ENCODE results near the gene ZBED2.

The ZBED2 gene

DNA sequence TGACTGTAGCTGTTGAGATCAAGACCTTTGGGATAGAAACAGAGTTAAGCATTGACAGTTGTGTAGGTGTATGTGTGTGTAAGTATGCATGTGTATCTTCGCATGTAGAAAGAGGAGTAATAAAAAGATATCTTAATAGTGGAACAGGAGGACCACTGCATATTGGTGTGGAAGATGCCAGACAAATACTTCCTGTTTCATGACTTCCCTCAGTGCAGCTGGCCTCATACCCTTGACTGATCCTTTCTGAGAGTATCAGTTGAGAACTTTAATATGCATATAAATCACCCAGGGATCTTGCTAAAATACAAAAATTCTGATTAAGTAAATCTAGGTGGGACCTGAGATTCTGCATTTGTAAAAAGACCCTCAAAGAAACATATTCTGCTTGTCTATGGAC is 8.5 kb upstream of the ZBED2 start:
- ATAC-seq = no peak

DNA sequence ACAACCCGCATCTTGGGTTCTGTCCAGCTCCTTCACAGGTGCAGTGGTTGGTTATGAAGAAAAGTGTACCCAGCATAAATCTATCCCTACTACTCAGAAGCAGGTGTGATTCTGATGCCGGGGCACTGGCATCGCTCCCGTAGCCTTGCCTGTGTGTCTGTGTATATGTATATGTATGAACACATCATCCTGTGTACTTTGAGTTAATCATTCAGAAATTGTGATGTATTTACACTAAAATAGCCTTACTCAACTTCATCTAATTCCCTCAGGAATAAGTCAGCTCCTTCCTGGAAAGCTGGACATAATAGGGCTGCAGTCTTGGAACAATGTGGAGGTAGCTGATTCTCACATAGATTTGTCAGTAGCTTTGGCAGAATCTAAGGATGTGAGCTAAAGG is 6.7 kb upstream of the ZBED2 start:
- no peak for ATAC-seq

DNA sequence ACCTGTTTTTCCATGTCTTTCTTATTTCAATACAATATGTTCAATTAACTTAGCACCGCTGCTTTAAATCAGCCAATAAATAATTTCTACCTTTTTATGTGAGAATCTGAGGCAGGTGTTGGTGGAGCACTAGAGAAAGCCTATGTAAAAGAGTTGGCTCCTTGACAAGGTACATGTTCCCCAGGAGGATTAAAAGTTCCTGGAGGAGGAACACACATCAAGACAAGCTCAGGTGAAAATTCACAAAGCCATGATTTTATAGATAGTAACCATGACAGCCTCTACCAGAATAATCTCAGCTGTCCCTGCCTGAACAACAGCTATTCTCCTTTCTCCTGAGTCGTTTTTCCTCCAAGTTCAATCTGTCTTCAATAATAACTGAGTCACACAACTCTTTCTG is 3.4 kb upstream of the ZBED2 start:
- no peak for ATAC-seq

DNA sequence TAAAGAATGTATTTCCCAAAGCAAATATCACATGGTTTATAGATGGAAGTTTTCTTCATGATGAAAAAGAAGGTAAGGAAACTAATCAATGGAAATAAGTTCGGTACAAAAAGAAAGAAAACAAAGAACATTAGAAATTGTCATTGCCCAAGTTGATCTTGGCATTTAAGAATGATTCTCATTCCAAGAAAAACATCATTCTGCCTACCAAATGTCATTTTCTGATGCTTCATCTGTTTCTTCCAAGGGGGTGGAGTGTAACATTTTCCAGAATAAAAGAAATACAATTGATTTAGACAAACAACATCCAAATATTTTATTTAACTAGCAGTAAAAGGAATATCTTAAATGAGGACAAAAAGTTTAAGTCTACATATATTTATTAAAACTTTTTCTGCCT is 3.0 kb upstream of the ZBED2 start:
- ATAC-seq = no peak

DNA sequence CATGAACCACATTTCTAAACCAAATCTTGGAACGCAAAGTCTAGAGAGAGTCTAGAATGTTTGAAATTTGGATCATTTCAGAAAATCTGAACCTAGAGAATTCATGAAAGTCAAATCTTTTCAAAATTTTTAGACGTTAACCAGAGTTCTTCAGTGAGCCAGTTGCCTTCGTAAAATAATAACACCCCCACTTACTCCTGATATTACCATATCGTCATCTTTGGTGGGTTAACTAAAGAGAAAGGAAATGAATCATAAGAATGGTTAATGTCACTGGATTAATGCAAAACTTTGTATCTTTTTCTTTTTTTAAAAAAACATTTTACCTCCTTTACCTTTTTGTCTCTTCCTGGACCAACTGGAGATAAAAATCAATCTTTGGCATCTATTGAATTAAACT is 1.2 kb upstream of the ZBED2 start:
- ATAC-seq = peak; percentile 82 to 89

DNA sequence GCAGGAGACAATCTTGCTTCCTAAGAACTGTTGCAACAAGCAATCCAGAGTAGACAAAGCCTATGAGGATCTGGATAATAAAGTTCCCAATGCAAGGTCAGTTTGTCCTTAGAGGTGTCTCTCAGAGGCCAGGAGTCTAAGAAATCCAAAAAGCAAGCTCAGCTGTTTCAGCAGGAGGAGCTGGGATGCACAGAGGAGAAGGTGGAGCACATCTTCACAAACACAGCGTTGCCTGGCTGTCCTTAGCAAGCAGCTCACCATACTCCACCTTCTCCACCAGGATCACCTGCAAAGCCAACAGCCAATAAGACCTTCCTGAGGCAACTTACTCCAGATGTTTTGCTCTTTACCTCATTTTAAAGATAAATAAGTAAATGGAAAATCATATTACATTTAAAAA is 365 bp downstream of the ZBED2 start:
- no peak for ATAC-seq

- peak in 1 of 2 donors; percentile 58 for ATAC-seq
Measured at GRCh38 chr3:111594205-111594604, 941 bp downstream of the ZBED2 start.

DNA sequence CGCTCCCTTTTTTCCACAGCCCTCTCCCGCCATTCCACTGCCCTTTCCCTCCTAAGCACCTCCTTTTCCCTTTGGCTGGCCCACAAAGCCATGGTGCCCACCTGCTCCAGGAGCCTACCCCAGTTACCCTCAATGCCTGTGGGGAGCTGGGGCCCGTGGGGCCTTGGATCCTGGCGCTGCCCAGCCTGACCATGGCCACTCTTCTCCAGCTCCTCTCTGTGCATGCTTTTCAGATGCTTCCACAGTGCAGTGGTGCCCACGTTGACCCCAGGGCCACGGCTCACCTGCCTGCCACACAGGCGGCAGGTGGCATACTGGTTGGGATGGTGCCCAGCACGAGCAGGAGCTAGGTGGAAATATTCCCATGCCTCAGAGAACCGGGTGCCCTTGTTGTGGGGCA is 1.5 kb downstream of the ZBED2 start:
- no peak for ATAC-seq

- ATAC-seq = no peak
Measured at GRCh38 chr3:111592936-111593335, 2.2 kb downstream of the ZBED2 start.

DNA sequence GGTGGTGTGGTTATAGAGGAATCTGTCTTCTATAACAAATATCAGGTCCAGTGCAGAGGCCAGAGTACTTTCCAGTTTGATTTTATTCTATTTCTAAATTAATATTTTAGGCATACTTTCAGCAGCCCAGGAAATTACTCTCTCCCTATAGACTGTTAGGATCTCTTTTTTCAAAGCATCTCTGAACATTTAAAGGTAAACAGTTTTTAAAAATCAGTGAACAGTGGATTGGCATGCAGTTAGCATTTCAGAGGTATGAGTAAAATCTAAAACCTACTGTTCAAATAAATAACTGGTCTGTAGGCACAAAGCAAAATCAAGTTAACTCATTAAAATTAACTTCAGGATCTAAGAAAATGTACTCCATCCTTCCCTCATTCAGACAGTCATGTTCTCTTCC is 3.0 kb downstream of the ZBED2 start:
- ATAC-seq = no peak

GRCh38 chr3:111591555-111591954 is 3.6 kb downstream of the ZBED2 start:
- no peak for ATAC-seq

- no peak for ATAC-seq
Measured at GRCh38 chr3:111590143-111590491, 5.0 kb downstream of the ZBED2 start.

DNA sequence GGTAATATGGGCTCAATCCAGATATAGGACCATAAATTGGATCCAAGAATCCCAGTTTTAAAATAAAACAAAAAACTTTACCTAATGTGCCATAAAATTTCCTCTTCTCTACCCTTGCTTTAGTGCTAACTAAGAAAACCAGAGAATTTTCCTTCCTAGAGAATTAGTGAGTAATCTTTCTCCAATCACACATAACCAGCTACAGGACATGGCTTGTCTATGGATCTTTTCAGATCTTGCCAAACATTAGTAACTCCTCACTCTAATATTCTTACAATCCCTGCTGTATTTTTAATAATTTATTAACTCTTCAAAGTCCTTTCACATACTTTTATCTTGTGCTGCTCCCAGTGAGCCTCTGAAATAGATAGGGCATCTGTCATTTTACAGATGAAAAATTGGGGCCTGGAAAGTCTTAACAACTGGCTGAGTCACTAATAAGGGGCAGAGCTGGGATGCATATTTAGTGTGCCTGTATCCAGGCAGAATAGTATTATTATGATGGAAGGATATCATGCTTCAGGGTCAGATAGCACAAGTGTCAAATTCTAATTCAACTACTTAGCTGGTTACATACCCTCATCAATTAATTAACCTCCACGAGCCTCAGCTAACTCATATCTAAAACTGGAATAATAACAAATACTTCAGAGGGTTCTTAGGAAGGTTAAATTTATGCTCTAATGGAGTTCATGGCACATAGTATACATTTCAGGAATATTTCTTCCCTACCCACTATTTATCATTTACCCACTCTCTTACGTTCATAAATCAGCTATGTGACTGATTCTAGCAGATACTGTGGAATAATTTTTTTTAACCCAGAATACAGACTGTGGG is 5.6 kb downstream of the ZBED2 start:
- ATAC-seq = no peak

- ATAC-seq = peak; percentile 42 to 55
Measured at GRCh38 chr3:111588527-111588926, 6.6 kb downstream of the ZBED2 start.

- no peak for ATAC-seq
Measured at GRCh38 chr3:111585217-111585616, 9.9 kb downstream of the ZBED2 start.

- ATAC-seq = no peak
Measured at GRCh38 chr3:111584744-111585143, 10.4 kb downstream of the ZBED2 start.

DNA sequence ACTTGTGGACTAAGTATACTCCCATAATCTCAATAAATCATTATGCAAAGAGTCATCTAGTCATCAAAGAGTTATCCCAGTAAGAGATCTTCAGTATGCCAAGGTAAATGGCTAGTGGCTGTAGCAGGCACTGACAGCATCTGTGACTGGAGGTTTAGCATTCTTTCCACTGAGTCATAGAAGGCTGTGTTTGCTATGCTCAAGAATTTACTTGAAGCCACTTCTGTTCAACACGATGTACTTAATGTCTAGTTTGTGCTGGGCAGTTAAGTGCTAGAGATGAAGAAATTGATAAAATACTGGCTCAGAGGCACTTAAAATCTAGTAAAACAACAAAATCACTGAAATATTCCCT is 13.0 kb downstream of the ZBED2 start:
- ATAC-seq = peak; percentile 57 to 70

DNA sequence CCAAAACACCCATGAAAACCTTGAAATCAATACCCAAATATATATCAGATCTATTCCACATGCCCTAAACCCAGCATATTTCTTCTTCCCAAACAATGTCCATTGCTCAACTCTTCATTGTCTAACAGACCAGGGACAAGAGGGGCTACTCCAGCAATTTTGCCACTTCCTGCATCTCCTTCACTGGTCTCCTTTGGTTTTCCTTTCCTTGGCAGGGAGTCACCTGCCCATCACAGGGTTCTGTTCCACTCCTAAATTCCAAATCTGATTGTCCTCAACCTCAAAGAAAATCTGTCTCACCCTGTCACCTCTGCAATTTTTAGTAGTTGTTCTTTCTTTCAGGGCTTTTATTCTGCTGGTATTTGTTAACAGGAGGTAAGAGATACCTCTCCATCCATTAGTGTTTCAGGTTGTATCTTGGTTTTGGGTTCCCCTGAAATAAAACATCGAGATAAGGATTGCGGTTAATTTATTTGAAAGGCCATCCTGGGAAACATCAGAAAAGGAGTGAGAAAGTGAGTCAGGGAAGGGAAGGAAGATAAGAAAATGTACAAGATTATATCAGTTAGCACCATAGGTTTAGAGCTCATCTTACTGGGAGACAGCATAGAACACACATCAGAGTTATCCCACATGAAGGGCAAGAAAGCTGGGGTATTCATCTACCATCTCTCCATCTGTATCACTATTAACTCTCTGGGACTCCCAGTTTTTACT is 13.6 kb downstream of the ZBED2 start:
- peak in 1 of 2 donors; percentile 19 for ATAC-seq

DNA sequence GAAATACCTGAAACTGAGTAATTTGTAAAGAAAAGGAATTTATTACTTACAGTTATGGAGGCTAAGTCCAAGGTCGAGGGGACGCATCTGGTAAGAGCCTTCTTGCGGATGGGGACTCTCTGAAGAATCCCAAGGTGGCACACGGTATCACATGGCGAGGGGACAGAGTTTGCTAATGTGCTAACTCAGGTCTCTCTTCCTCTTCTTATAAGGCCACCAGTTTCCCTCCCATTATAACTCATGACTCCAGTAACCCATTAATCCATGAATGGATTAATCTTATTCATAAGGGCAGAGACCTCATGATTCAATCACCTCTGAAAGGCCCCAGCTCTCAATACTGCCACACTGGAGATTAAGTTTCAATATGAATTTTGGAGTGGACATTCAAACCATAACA is 15.7 kb downstream of the ZBED2 start:
- no peak for ATAC-seq

GRCh38 chr3:111578867-111579266 is 16.3 kb downstream of the ZBED2 start:
- ATAC-seq = no peak

- ATAC-seq = peak; percentile 87 to 91
Measured at GRCh38 chr3:111577798-111578685, 17.1 kb downstream of the ZBED2 start.

GRCh38 chr3:111577113-111577512 is 18.0 kb downstream of the ZBED2 start:
- ATAC-seq = no peak

GRCh38 chr3:111571907-111572460 is 23.2 kb downstream of the ZBED2 start:
- peak; percentile 99 to 100 for ATAC-seq

Measured in activated CD4-positive, CD25-positive, alpha-beta regulatory T cell treated with anti-CD3 and anti-CD28 coated beads, Interleukin-2, amount 50 U/mL, for 24 hours (primary cell).